Osteocyte (in vitro differentiated cells): ENCODE data around the gene ZNF343. TPM values are rescaled to one million over a fixed set of nuclear protein-coding genes. Genes with fewer than 3 reads are reported as not detected.

Source experiments
- DNase-seq: peaks from one replicate; pipeline ENCODE4 v3.0.0; 2021; ENCODE audit warnings: mixed read lengths; ENCODE audit not compliant: unreplicated experiment; ENCODE audit errors: extremely low spot score
- H3K27ac Mint-ChIP-seq: one replicate; pipeline ENCODE4 v1.8.0; 2021; ENCODE audit warnings: mild to moderate bottlenecking, mixed read lengths; ENCODE audit not compliant: unreplicated experiment
- H3K27me3 Mint-ChIP-seq: one replicate; pipeline ENCODE4 v1.8.0; 2021; ENCODE audit warnings: mixed read lengths; ENCODE audit not compliant: unreplicated experiment
- H3K36me3 Mint-ChIP-seq: one replicate; pipeline ENCODE4 v1.8.0; 2021; ENCODE audit warnings: mixed read lengths; ENCODE audit not compliant: unreplicated experiment
- H3K4me1 Mint-ChIP-seq: one replicate; pipeline ENCODE4 v1.8.0; 2021; ENCODE audit warnings: mixed read lengths; ENCODE audit not compliant: unreplicated experiment
- H3K4me3 Mint-ChIP-seq: one replicate; pipeline ENCODE4 v1.8.0; 2021; ENCODE audit warnings: mild to moderate bottlenecking, moderate library complexity, mixed read lengths; ENCODE audit not compliant: unreplicated experiment
- H3K9me3 Mint-ChIP-seq: one replicate; pipeline ENCODE4 v1.8.0; 2021; ENCODE audit warnings: mixed read lengths; ENCODE audit not compliant: unreplicated experiment
- CTCF ChIP-seq: fragments of 200-600 bp; sonication (generic); IDR thresholded peaks from 2 replicates; pipeline ENCODE4 v1.5.0; 2021; ENCODE audit warnings: antibody characterized with exemption, mild to moderate bottlenecking, moderate library complexity
- total RNA-seq: library from RNA; stranded (reverse); gene quantifications from 2 replicates; pipeline ENCODE4 v1.2.1, GENCODE V29; 2021

Gene ZNF343
- total RNA-seq, 1 donor from 2014 or later, result 11.4 TPM

- no peak overlapping the region for H3K27ac Mint-ChIP-seq
- H3K4me3 Mint-ChIP-seq, result no peak overlapping the region
- TF ChIP-seq CTCF, result no peak
- H3K27me3 Mint-ChIP-seq, result peaks cover 62% of the 10 kb centered on the region
- no peaks in the 10 kb centered on the region for H3K9me3 Mint-ChIP-seq
- DNase-seq, result no peak
- H3K36me3 Mint-ChIP-seq, result no peaks in the 10 kb centered on the region
- H3K4me1 Mint-ChIP-seq, result no peaks in the 10 kb centered on the region
These were observed 33.2 kb upstream of the ZNF343 start for GRCh38 chr20:2541940-2542339.

- DNase-seq, result peak; percentile 40
- Mint-ChIP-seq H3K27ac (no peak overlapping the region), H3K27me3 (peaks cover 61% of the 10 kb centered on the region), H3K9me3 (no peaks in the 10 kb centered on the region), H3K4me3 (no peak overlapping the region), H3K36me3 (no peaks in the 10 kb centered on the region), H3K4me1 (no peaks in the 10 kb centered on the region)
- no peak for TF ChIP-seq CTCF
These were observed 30.4 kb upstream of the ZNF343 start for GRCh38 chr20:2538931-2539720.

GRCh38 chr20:2538356-2538755 lies 29.6 kb upstream of the ZNF343 start:
- TF ChIP-seq CTCF, result no peak
- no peak for DNase-seq
- Mint-ChIP-seq H3K27ac (no peak overlapping the region), H3K27me3 (peaks cover 65% of the 10 kb centered on the region), H3K9me3 (no peaks in the 10 kb centered on the region), H3K4me3 (no peak overlapping the region), H3K4me1 (no peaks in the 10 kb centered on the region), H3K36me3 (no peaks in the 10 kb centered on the region)

- TF ChIP-seq CTCF, result no peak
- H3K9me3 Mint-ChIP-seq, result no peaks in the 10 kb centered on the region
- H3K27ac Mint-ChIP-seq, result no peak overlapping the region
- peaks cover 62% of the 10 kb centered on the region for H3K27me3 Mint-ChIP-seq
- H3K4me1 Mint-ChIP-seq, result no peaks in the 10 kb centered on the region
- no peak for DNase-seq
- no peak overlapping the region for H3K4me3 Mint-ChIP-seq
- no peaks in the 10 kb centered on the region for H3K36me3 Mint-ChIP-seq
These were observed 28.4 kb upstream of the ZNF343 start for GRCh38 chr20:2537101-2537500.

GRCh38 chr20:2536560-2536986 lies 27.9 kb upstream of the ZNF343 start, which contains the start of gene TMC2:
Gene TMC2 (plus strand): TSS chr20:2536573. CDS start chr20:2536622, 49 bp downstream.
- no peaks in the 10 kb centered on the region for H3K36me3 Mint-ChIP-seq
- no peak within 1 kb of the TSS for H3K4me3 Mint-ChIP-seq
- no peak for DNase-seq
- peaks cover 62% of the 10 kb centered on the region for H3K27me3 Mint-ChIP-seq
- no peak for TF ChIP-seq CTCF
- H3K4me1 Mint-ChIP-seq, result no peaks in the 10 kb centered on the region
- no peaks in the 10 kb centered on the region for H3K9me3 Mint-ChIP-seq
- no peak within 1 kb of the TSS for H3K27ac Mint-ChIP-seq
